Gastrocnemius medialis (tissue), 4 donors: ENCODE measurements around the gene ETF1.

Source experiments
- POLR2A ChIP-seq, 2 donors: fragments of 450-650 bp; IDR thresholded peaks; one replicate each; pipeline ENCODE4 v1.6.1; 2017; ENCODE audit warnings: antibody characterized with exemption in 2 of 2, mild to moderate bottlenecking in 2 of 2, moderate library complexity in 2 of 2
- TF ChIP-seq, protein P1 (sequence below), 5 experiments: fragments of 450-650 bp in 3 of 5; fragments of 200-600 bp in 2 of 5; sonication (generic) in 2 of 5; IDR thresholded peaks in 4 of 5; conservative IDR thresholded peaks in 1 of 5; 1 replicate in 4 of 5; 2 replicates in 1 of 5; pipeline ENCODE4 v1.5.1; 2016 to 2019; ENCODE audit warnings: antibody characterized with exemption in 5 of 5, mild to moderate bottlenecking in 3 of 5, moderate library complexity in 3 of 5

DNA sequence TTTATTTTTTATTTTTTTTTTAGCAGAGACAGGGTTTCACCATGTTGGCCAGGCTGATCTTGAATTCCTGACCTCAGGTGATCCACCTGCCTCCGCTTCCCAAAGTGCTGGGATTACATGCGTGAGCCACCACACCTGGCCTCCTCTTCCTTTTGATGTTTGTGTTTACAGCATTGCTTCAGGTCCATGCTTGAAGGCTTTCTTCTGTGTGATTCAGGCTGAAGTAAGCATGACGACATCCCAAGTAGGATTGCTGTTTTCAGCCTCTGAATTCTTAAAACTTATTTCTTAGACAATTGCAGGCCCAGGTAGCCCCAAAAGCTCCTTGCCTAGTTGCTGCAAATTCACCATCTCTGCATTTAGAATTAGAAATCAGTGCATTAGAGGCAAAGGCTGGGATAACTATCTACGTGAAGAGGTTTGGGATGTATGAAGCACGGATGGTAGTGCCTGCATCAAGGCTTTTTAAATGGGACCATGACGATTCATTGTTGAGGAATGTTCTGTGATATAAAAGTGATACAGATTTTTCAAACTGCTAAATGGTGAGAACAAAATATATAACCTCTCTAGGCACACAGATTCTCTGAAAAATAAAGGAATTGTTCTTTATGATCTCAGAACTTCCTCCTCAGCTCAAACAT is 3.0 kb upstream of the ETF1 start:
- no peak for TF ChIP-seq POLR2A (IDR thresholded peaks at IDR 0.05)
- TF ChIP-seq, protein P1, sequence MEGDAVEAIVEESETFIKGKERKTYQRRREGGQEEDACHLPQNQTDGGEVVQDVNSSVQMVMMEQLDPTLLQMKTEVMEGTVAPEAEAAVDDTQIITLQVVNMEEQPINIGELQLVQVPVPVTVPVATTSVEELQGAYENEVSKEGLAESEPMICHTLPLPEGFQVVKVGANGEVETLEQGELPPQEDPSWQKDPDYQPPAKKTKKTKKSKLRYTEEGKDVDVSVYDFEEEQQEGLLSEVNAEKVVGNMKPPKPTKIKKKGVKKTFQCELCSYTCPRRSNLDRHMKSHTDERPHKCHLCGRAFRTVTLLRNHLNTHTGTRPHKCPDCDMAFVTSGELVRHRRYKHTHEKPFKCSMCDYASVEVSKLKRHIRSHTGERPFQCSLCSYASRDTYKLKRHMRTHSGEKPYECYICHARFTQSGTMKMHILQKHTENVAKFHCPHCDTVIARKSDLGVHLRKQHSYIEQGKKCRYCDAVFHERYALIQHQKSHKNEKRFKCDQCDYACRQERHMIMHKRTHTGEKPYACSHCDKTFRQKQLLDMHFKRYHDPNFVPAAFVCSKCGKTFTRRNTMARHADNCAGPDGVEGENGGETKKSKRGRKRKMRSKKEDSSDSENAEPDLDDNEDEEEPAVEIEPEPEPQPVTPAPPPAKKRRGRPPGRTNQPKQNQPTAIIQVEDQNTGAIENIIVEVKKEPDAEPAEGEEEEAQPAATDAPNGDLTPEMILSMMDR (IDR thresholded peaks at IDR 0.05 in 4 of 5, conservative IDR thresholded peaks at IDR 0.05 in 1 of 5) = no peak
